GM10847 (cell line): ENCODE results near the gene NCOA7.

ENCODE experiments used
- POLR2A ChIP-seq: IDR thresholded peaks from 2 replicates; pipeline ENCODE4 v1.6.1; 2011; ENCODE audit not compliant: insufficient read length; ENCODE audit errors: extremely low read depth

The NCOA7 gene

GRCh38 chr6:125790358-125791150 is at the start of gene NCOA7:
Gene NCOA7 (plus strand): TSS chr6:125790960. CDS start chr6:125815355, 24,395 bp downstream.
- peak; percentile 41 for TF ChIP-seq POLR2A

- no peak for TF ChIP-seq POLR2A
These were observed 49.4 kb upstream of the NCOA7 start for GRCh38 chr6:125741336-125741735.

- no peak for TF ChIP-seq POLR2A
These were observed 48.7 kb upstream of the NCOA7 start for GRCh38 chr6:125742024-125742423.

- TF ChIP-seq POLR2A = no peak
These were observed 48.2 kb upstream of the NCOA7 start for GRCh38 chr6:125742464-125743120.

GRCh38 chr6:125743604-125744003 is 47.2 kb upstream of the NCOA7 start:
- TF ChIP-seq POLR2A = no peak

- no peak for TF ChIP-seq POLR2A
These were observed 45.3 kb upstream of the NCOA7 start for GRCh38 chr6:125745281-125746018.

- no peak for TF ChIP-seq POLR2A
These were observed 44.7 kb upstream of the NCOA7 start for GRCh38 chr6:125746019-125746414.

- no peak for TF ChIP-seq POLR2A
These were observed 43.8 kb upstream of the NCOA7 start for GRCh38 chr6:125746731-125747588.

- no peak for TF ChIP-seq POLR2A
These were observed 43.0 kb upstream of the NCOA7 start for GRCh38 chr6:125747589-125748405.

GRCh38 chr6:125748406-125749172 is 42.2 kb upstream of the NCOA7 start:
- no peak for TF ChIP-seq POLR2A

- no peak for TF ChIP-seq POLR2A
These were observed 41.4 kb upstream of the NCOA7 start, which contains the start of gene HEY2 for GRCh38 chr6:125749173-125749864. Gene HEY2 (plus strand): TSS chr6:125749632. CDS start chr6:125749777, 145 bp downstream.

GRCh38 chr6:125749865-125750691 is 40.7 kb upstream of the NCOA7 start:
- TF ChIP-seq POLR2A = no peak

GRCh38 chr6:125750692-125751333 is 39.9 kb upstream of the NCOA7 start:
- TF ChIP-seq POLR2A = no peak
